ENCODE data around the gene BRD4. TPM values are rescaled to one million over a fixed set of nuclear protein-coding genes. Genes with fewer than 3 reads are reported as not detected.

The BRD4 gene
- total and polyA plus RNA-seq, 2 of the 13 experiments (the other 11 are each of a cell fraction or from before 2014, with no cell fraction given): 10.5 to 11.4 TPM

DNA sequence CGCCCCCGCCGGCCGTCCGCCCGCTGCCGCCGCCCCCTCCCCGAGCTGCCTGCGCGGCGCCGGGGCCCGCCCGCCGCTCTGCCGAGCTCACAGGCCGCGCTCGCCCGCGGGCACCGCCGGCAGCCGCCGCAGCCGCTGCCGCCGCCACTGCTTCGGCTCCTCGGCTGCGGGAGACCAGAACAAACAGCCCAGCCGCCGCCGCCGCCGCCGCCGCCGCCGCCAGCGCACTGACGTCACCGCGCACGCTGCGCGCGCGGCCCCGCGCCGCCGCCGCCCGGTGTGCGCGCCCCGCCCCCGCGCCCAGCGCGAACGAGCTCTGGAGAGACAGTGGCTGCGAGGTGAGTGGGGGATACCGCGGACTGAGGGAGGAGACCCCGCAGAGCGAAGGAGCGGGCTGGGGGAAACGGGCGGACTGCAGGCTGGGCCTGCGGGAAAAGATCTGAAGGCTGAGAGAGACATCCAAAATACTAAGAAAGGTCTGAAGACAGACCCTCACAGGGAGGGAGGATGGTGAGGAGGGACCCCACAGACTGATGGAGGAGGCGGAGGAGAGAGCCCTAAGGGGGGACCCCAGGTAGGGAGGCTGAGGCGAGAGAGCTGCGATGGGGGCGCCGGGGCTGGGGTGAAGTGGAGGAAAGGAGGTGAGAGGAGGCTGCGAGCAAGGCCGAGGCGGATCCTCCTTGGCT is at the start of gene BRD4 (continued):
- TF ChIP-seq, protein P1, sequence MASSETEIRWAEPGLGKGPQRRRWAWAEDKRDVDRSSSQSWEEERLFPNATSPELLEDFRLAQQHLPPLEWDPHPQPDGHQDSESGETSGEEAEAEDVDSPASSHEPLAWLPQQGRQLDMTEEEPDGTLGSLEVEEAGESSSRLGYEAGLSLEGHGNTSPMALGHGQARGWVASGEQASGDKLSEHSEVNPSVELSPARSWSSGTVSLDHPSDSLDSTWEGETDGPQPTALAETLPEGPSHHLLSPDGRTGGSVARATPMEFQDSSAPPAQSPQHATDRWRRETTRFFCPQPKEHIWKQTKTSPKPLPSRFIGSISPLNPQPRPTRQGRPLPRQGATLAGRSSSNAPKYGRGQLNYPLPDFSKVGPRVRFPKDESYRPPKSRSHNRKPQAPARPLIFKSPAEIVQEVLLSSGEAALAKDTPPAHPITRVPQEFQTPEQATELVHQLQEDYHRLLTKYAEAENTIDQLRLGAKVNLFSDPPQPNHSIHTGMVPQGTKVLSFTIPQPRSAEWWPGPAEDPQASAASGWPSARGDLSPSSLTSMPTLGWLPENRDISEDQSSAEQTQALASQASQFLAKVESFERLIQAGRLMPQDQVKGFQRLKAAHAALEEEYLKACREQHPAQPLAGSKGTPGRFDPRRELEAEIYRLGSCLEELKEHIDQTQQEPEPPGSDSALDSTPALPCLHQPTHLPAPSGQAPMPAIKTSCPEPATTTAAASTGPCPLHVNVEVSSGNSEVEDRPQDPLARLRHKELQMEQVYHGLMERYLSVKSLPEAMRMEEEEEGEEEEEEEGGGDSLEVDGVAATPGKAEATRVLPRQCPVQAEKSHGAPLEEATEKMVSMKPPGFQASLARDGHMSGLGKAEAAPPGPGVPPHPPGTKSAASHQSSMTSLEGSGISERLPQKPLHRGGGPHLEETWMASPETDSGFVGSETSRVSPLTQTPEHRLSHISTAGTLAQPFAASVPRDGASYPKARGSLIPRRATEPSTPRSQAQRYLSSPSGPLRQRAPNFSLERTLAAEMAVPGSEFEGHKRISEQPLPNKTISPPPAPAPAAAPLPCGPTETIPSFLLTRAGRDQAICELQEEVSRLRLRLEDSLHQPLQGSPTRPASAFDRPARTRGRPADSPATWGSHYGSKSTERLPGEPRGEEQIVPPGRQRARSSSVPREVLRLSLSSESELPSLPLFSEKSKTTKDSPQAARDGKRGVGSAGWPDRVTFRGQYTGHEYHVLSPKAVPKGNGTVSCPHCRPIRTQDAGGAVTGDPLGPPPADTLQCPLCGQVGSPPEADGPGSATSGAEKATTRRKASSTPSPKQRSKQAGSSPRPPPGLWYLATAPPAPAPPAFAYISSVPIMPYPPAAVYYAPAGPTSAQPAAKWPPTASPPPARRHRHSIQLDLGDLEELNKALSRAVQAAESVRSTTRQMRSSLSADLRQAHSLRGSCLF (CRISPR knock-in tag; IDR thresholded peaks at IDR 0.05; ENCODE audit: borderline replicate concordance): no peak
- no peak for TF ChIP-seq GLI4 (CRISPR knock-in tag; IDR thresholded peaks at IDR 0.05; ENCODE audit: borderline replicate concordance)
- TF ChIP-seq ZNF775 (CRISPR knock-in tag; IDR thresholded peaks at IDR 0.05; ENCODE audit: borderline replicate concordance): no peak
- TF ChIP-seq PHF21A (CRISPR knock-in tag; IDR thresholded peaks at IDR 0.05): no peak
- TF ChIP-seq NCOR1 (IDR thresholded peaks at IDR 0.05; ENCODE audit: borderline replicate concordance, low read length): no peak
- no peak for TF ChIP-seq TBX3 (IDR thresholded peaks at IDR 0.05; ENCODE audit: borderline replicate concordance)
- TF ChIP-seq NAIF1 (CRISPR knock-in tag; IDR thresholded peaks at IDR 0.05; ENCODE audit: borderline replicate concordance): no peak
- TF ChIP-seq, protein P2, sequence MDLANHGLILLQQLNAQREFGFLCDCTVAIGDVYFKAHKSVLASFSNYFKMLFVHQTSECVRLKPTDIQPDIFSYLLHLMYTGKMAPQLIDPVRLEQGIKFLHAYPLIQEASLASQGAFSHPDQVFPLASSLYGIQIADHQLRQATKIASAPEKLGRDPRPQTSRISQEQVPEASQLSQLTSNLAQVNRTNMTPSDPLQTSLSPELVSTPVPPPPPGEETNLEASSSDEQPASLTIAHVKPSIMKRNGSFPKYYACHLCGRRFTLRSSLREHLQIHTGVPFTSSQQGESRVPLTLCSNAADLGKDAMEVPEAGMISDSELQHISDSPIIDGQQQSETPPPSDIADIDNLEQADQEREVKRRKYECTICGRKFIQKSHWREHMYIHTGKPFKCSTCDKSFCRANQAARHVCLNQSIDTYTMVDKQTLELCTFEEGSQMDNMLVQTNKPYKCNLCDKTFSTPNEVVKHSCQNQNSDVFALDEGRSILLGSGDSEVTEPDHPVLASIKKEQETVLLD (CRISPR knock-in tag; IDR thresholded peaks at IDR 0.05; ENCODE audit: low read depth): 0 out of 2 replicates have a peak, but pooled peaks have one; percentile 21
- TF ChIP-seq PITX1 (CRISPR knock-in tag; IDR thresholded peaks at IDR 0.05): no peak
- TF ChIP-seq MATR3 (CRISPR knock-in tag; IDR thresholded peaks at IDR 0.05): no peak
- TF ChIP-seq, protein P3, sequence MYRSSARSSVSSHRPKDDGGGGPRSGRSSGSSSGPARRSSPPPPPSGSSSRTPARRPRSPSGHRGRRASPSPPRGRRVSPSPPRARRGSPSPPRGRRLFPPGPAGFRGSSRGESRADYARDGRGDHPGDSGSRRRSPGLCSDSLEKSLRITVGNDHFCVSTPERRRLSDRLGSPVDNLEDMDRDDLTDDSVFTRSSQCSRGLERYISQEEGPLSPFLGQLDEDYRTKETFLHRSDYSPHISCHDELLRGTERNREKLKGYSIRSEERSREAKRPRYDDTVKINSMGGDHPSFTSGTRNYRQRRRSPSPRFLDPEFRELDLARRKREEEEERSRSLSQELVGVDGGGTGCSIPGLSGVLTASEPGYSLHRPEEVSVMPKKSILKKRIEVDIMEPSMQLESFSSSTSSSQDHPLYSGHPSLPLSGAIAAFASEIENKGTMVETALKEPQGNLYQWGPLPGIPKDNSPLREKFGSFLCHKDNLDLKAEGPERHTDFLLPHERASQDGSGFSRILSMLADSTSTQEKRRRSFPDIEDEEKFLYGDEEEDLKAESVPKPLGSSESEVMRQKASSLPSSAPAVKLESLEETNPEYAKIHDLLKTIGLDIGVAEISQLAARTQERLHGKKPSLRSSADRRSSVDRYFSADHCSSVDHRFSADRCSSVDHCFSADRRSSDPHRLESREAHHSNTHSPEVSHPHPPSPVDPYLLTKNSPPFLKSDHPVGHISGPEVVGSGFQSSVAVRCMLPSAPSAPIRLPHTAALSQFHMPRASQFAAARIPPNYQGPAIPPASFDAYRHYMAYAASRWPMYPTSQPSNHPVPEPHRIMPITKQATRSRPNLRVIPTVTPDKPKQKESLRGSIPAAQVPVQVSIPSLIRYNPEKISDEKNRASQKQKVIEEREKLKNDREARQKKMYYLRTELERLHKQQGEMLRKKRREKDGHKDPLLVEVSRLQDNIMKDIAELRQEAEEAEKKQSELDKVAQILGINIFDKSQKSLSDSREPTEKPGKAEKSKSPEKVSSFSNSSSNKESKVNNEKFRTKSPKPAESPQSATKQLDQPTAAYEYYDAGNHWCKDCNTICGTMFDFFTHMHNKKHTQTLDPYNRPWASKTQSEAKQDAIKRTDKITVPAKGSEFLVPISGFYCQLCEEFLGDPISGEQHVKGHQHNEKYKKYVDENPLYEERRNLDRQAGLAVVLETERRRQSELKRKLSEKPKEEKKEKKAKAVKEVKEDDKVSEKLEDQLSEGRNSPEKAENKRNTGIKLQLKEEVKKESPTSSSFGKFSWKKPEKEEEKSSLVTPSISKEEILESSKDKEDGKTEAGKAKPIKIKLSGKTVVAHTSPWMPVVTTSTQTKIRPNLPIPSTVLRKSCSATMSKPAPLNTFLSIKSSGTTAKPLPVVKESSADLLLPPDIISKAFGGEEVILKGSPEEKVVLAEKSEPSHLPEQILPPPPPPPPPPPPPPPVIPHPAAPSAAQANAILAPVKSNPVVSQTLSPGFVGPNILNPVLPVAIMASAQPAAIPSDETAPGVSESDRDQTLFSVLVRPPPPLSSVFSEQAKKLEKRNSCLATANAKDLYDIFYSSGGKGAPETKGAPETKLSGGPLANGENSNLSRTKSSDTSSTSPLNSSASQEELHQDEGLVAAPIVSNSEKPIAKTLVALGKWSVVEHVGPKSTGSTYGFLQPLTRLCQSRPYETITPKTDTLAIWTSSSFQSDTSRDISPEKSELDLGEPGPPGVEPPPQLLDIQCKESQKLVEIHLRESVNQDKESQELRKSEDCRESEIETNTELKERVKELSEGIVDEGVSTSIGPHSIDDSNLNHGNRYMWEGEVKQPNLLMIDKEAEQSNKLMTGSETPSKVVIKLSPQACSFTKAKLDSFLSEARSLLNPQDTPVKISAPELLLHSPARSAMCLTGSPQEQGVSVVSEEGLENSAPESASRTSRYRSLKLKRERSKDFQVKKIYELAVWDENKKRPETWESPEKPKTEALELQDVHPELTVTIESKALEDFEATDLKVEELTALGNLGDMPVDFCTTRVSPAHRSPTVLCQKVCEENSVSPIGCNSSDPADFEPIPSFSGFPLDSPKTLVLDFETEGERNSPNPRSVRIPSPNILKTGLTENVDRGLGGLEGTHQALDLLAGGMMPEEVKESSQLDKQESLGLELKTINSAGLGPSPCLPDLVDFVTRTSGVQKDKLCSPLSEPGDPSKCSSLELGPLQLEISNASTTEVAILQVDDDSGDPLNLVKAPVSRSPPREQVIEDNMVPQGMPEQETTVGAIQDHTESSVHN (CRISPR knock-in tag; IDR thresholded peaks at IDR 0.05): no peak
- TF ChIP-seq U2AF2 (IDR thresholded peaks at IDR 0.05; ENCODE audit: low read depth, low read length): no peak
- TF ChIP-seq ZNF546 (CRISPR knock-in tag; conservative IDR thresholded peaks at IDR 0.05): no peak
- TF ChIP-seq NR2F1 (CRISPR knock-in tag; IDR thresholded peaks at IDR 0.05): no peak
